ENCODE data around the gene EPB41L3.

The EPB41L3 gene

DNA sequence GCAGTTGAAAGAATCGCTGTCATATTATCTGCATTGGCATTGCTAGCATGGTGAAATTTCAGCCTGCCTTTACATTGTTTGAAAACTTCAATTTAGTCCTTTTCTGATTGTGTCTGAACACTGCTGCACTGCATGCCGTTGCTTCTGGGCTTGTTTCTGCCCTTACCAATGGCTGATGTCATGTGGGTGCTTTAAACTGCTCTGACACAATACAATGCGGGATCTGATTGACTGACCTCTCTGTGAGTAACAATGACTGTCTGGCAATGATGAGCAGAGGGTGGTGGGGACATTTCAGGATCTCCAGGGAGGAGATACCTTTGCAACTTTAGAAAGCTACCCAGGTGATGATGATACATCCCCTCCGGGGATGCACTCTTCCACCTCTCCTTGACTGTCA is 128.8 kb downstream of the EPB41L3 start:
- TF ChIP-seq, protein P1, sequence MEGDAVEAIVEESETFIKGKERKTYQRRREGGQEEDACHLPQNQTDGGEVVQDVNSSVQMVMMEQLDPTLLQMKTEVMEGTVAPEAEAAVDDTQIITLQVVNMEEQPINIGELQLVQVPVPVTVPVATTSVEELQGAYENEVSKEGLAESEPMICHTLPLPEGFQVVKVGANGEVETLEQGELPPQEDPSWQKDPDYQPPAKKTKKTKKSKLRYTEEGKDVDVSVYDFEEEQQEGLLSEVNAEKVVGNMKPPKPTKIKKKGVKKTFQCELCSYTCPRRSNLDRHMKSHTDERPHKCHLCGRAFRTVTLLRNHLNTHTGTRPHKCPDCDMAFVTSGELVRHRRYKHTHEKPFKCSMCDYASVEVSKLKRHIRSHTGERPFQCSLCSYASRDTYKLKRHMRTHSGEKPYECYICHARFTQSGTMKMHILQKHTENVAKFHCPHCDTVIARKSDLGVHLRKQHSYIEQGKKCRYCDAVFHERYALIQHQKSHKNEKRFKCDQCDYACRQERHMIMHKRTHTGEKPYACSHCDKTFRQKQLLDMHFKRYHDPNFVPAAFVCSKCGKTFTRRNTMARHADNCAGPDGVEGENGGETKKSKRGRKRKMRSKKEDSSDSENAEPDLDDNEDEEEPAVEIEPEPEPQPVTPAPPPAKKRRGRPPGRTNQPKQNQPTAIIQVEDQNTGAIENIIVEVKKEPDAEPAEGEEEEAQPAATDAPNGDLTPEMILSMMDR (IDR thresholded peaks at IDR 0.05; ENCODE audit: insufficient read depth, low read depth, low read length, missing control alignments) = no peak
- no peak overlapping the region for H3K4me3 ChIP-seq (ENCODE audit: low read depth, low read length)
- no peak for DNase-seq (ENCODE audit: low read depth)

DNA sequence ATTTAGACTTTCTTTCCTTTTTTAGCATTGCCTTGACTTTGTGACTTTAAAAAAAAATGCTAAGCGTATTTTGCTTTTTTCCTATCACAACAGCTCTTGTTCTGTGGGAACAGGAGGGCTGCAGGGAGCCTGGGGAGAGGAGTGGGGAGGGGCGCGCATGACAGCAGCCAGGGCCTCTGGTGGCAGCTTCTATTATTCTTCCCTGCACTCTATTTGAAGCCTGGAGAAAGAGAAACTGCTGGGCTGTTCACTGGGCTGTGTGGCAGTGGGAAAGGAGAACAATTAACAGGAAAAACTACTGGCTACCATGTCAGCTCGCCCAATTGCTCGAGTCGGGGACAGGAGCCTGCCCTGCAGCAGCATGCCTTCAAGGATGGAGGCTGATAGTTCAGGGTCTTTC is 129.3 kb downstream of the EPB41L3 start:
- no peak for DNase-seq (ENCODE audit: low read depth)

DNA sequence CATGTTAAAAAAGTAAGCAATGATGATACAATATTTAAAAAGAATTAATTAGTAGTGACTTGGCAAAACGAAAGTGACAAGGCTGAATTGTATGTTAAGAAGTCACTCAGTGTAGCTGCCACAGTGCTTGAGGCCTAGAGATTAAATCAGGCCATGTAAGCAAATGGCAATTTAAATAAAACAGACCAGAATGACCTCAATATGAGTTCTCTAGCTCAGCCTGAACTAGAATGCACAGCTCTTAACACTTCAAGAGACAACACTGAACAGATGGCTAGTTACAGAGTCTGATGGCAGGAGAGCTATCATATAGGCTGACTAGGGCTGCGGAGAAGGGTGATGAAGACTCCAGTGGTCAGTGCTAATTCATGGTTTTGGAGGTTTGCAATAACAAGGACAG is 130.3 kb downstream of the EPB41L3 start:
- TF ChIP-seq, protein P1 (IDR thresholded peaks at IDR 0.05; ENCODE audit: insufficient read depth, low read depth, low read length, missing control alignments) = no peak
- no peak overlapping the region for H3K4me3 ChIP-seq (ENCODE audit: low read depth, low read length)
- DNase-seq (ENCODE audit: low read depth) = no peak

More for the DNA sequence above, 129.3 kb downstream of the EPB41L3 start:
- no peak overlapping the region for H3K4me3 ChIP-seq (ENCODE audit: low read depth, low read length)
- TF ChIP-seq, protein P1 (IDR thresholded peaks at IDR 0.05; ENCODE audit: insufficient read depth, low read depth, low read length, missing control alignments) = no peak

DNA sequence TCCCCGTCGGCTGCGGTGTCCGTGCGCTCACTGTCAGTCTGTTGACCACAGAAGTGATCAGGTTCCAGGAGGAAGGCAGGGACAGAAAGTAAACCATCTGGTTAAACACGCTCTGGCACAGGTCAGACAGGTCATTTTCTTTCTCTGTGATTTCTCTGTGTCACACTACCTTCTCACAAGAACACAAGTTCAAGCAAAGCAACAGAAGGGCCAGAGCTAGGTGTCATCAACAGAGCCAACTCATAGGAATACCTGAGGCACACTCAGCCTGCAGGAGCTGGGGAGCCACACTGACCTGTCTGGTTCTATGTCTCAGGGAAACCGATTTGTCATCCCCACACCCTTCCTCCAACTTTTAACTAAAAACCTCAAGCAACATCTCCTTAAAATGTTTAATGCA is 133.2 kb downstream of the EPB41L3 start:
- TF ChIP-seq, protein P1 (IDR thresholded peaks at IDR 0.05; ENCODE audit: insufficient read depth, low read depth, low read length, missing control alignments) = no peak
- DNase-seq (ENCODE audit: low read depth) = no peak
- H3K4me3 ChIP-seq (ENCODE audit: low read depth, low read length) = no peak overlapping the region

DNA sequence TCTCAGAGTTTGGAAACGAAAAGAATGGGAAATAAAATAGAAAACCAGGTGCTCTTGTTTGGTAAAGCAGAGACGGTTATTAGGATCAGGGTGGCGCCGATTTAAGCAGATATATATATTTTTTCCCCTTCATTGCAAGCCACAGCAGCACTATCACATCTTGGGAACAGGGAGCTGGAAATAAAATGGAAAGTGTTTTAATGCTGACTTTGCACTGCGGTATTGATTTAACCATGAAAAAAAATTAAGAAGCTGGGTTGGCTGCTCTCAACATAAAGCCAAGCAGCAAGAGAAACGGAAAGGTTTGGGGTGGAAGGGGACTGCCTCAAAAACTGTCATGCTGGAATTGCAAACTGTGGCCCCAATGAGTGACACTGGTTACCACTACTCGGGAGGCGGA is 145.5 kb downstream of the EPB41L3 start:
- no peak overlapping the region for H3K4me3 ChIP-seq (ENCODE audit: low read depth, low read length)
- DNase-seq (ENCODE audit: low read depth) = no peak
- TF ChIP-seq, protein P1 (IDR thresholded peaks at IDR 0.05; ENCODE audit: insufficient read depth, low read depth, low read length, missing control alignments) = no peak

DNA sequence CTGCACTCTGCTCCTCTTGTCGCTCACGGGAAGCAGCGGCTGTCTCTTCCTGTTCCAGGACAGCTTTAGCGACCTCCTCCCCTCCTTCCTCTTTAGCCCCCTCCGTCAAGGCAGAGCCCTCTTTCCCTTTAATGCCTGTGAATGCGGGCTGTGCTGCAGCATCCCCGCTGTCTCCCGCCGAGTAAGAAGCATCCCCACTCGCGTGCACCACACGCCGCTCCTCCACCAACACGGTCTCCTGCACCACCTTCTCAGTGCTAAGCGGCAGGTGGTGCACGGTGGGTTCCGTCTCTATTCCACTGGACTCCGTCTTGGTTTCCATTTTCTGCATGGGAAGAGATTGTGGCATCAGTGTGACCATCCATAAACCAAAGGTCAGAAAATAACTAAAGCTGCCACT is 146.7 kb downstream of the EPB41L3 start:
- TF ChIP-seq, protein P1 (IDR thresholded peaks at IDR 0.05; ENCODE audit: insufficient read depth, low read depth, low read length, missing control alignments) = no peak
- no peak overlapping the region for H3K4me3 ChIP-seq (ENCODE audit: low read depth, low read length)
- no peak for DNase-seq (ENCODE audit: low read depth)

DNA sequence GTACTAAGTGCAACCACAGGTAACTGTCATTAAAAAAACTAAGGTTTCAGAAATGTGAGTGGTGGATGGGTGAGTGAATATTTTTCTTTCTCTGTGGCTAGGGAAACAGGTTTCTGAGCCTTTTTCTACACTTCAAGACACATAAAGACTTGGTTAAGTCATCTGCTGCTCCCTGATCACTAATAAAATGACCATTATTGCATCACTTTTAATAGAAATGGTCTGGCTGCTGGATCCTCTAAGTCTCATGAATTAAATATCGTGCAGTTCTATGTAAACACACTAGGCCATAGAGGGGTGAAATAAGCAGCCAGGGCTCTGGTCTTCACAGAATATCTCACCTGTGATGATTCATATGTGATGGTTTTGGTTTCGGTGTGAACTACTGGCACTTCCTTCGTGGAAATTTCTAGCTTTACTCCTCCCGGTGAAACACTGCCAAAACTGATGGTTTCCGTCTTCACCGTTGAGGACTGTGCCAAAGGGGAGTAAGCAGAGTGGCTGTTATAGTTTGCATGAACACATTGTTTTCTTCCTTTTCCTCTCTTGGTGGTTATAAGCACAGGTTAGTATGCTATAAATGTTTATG is 147.8 kb downstream of the EPB41L3 start:
- DNase-seq (ENCODE audit: low read depth) = no peak
- no peak overlapping the region for H3K4me3 ChIP-seq (ENCODE audit: low read depth, low read length)
- TF ChIP-seq, protein P1 (IDR thresholded peaks at IDR 0.05; ENCODE audit: insufficient read depth, low read depth, low read length, missing control alignments) = no peak

All from GM12865 (cell line).